Measurements from ENCODE around the gene EFCAB6. TPM values are rescaled to one million over a fixed set of nuclear protein-coding genes. Genes with fewer than 3 reads are reported as not detected.

EFCAB6 gene
- total and polyA plus RNA-seq, 2 of the 4 experiments (the other 2 are of a cell fraction) = 0.44 to 1.1 TPM

DNA sequence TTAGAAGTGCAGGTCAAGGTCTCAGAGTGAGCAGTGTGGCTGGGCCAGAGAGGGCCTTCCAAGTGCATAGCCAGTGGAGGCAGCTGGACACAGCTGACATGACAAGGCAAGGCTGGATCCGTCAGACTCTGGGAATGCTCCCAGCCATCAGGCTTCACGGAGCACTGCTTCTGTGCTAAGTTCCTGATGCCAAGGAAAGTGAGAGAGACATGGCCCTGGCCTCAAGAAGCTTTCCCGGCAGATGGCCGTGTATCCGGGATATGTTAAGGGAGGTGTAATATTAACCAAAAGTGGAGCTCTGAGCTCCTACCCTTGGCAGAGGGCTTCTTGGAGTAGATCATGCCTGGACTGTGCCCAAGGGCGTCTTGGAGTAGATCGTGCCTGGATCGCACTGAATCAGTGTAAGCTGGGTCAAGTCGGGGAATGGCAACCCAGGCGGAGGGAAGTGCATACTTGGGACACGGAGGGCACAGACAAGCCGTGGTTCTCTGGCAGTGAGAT lies 7.4 kb upstream of the EFCAB6 start:
- CTCF ChIA-PET = no interaction called here
- Histone ChIP-seq H4K20me1 (ENCODE audit: insufficient read depth, low read length) (no peaks in the 10 kb centered on the region), H2AK5ac (ENCODE audit: low read depth, low read length) (no peak overlapping the region), H3K4ac (ENCODE audit: low read depth, low read length) (no peak overlapping the region), H4K8ac (ENCODE audit: low read depth in 2 of 2, low read length in 2 of 2) (no peak overlapping the region), H3K79me1 (ENCODE audit: low read depth in 1 of 2, low read length in 2 of 2) (no peaks in the 10 kb centered on the region), H3K4me3 (ENCODE audit: insufficient read depth, low read depth, low read length) (no peak overlapping the region), H3K9me3 (ENCODE audit: control insufficient read depth, insufficient read depth, low read length) (no peaks in the 10 kb centered on the region), H3K18ac (ENCODE audit: low read depth, low read length) (no peak overlapping the region), H3K27me3 (ENCODE audit: control insufficient read depth, insufficient read depth, low read length) (no peaks in the 10 kb centered on the region), H3K36me3 (ENCODE audit: control insufficient read depth, insufficient read depth, low read length) (no peaks in the 10 kb centered on the region), H4K5ac (ENCODE audit: low read depth, low read length) (no peak overlapping the region), H3K14ac (replicated peaks; ENCODE audit: low read depth, low read length) (no peak overlapping the region), H2BK120ac (ENCODE audit: low read depth, low read length) (no peak overlapping the region), H3K23ac (ENCODE audit: low read depth, low read length) (no peak overlapping the region), H3K4me1 (ENCODE audit: control insufficient read depth, insufficient read depth, low read length) (no peaks in the 10 kb centered on the region), H2BK20ac (ENCODE audit: low read depth, low read length) (no peak overlapping the region), H3K27ac (ENCODE audit: insufficient read depth, low read length) (no peak overlapping the region), H3K9me1 (ENCODE audit: insufficient read depth, low read length) (no peaks in the 10 kb centered on the region), H2AK9ac (replicated peaks; ENCODE audit: low read depth, low read length, poor library complexity) (no peak overlapping the region), H2BK15ac (ENCODE audit: low read depth, low read length) (no peak overlapping the region), H3K4me2 (ENCODE audit: low read depth, low read length) (no peak overlapping the region), H3K56ac (ENCODE audit: extremely low read depth, insufficient read depth, low read length) (no peak overlapping the region), H4K91ac (ENCODE audit: insufficient read depth, low read depth, low read length) (no peak overlapping the region), H3K9ac (ENCODE audit: low read depth, low read length) (no peak overlapping the region), H2AFZ (replicated peaks; ENCODE audit: low read length, poor library complexity) (no peak overlapping the region), H2BK5ac (ENCODE audit: low read depth, low read length, poor library complexity, severe bottlenecking) (no peak overlapping the region)
- TF ChIP-seq POLR2A (IDR thresholded peaks at IDR 0.05; ENCODE audit: low read depth, low read length) = no peak
- TF ChIP-seq MAFK (IDR thresholded peaks at IDR 0.05; ENCODE audit: low read depth, low read length) = no peak
- TF ChIP-seq ELK1 (IDR thresholded peaks at IDR 0.05; ENCODE audit: borderline replicate concordance, low read depth, low read length) = no peak
- no peak for TF ChIP-seq CHD1 (IDR thresholded peaks at IDR 0.05; ENCODE audit: low read depth, low read length)
- POLR2A ChIA-PET (ENCODE audit: unreplicated experiment) = no interaction called here
- in situ Hi-C loops (cut with MboI; ENCODE audit: low sequenced_read_pairs) = no loop called here
- no peak; the same call in 1 of the 2 replicates for ATAC-seq (ENCODE audit: low read depth)
- no peak for DNase-seq
- no TSS peak for BruUV-seq (replicated peaks)
- dilution Hi-C loops (cut with HindIII; ENCODE audit: low sequenced_read_pairs, unreplicated experiment) = no loop called here
- WGBS, 2 experiments (ENCODE audit: extremely low coverage in 2 of 2, insufficient read length in 1 of 2) = 71% methylated on average over 11 of the region's 12 CpGs; no CpG with 5 or more reads in 1 of the 2 experiments
- intact Hi-C loops (cut with micrococcal nuclease) = no loop called here
